A549 (cell line): Measurements from ENCODE around the gene KIAA1586. TPM values are rescaled to one million over a fixed set of nuclear protein-coding genes. Genes with fewer than 3 reads are reported as not detected.

Source experiments
- ATAC-seq, 2 experiments: fragments of 200-7000 bp in 1 of 2; fragments of >200 bp in 1 of 2; cut with Nextera tagmentation in 1 of 2; cut with Tn5 transposase in 1 of 2; 3 replicates each; pipeline versions ENCODE4 v1.8.0 to v1.9.1; 2018 to 2020; ENCODE audit warnings: mild to moderate bottlenecking in 1 of 2, moderate library complexity in 1 of 2
- CTCF ChIA-PET: fragments of 300-600 bp; sonication (Branson Sonifier 250); formaldehyde crosslinking; extraction: SDS; loops from one replicate; lab custom pipeline; 2021; ENCODE audit warnings: antibody characterized with exemption, inconsistent platforms; lab: Yijun Ruan, JAX
- POLR2A ChIA-PET: fragments of 350-600 bp; formaldehyde crosslinking; extraction: SDS; loops from one replicate; lab custom pipeline; 2021; ENCODE audit warnings: antibody characterized with exemption, inconsistent platforms; lab: Yijun Ruan, JAX
- DNase-seq, 2 experiments: peaks; one replicate each; pipeline versions ENCODE4 v3.0.0 to v3.0.0-alpha.2; 2011 to 2016; ENCODE audit warnings: low read depth in 1 of 2, low spot score in 1 of 2
- FAIRE-seq: peaks from 2 replicates; lab custom pipeline; 2011; peaks lifted over from hg19 to GRCh38; lab: Jason Lieb, UNC
- H3K27ac ChIP-seq, 2 experiments: fragments of >200 bp; sonication (Bioruptor Twin); formaldehyde crosslinking; 3 replicates each; pipeline ENCODE4 v1.5.1; 2016 to 2017
- H3K4me1 ChIP-seq: fragments of >200 bp; sonication (Bioruptor Twin); formaldehyde crosslinking; 3 replicates; pipeline ENCODE4 v1.6.1; 2016
- H3K4me2 ChIP-seq: fragments of >200 bp; sonication (Bioruptor Twin); formaldehyde crosslinking; 3 replicates; pipeline ENCODE4 v1.6.1; 2016
- H3K4me3 ChIP-seq: fragments of >200 bp; sonication (Bioruptor Twin); formaldehyde crosslinking; 3 replicates; pipeline ENCODE4 v1.5.1; 2016
- H3K9me3 ChIP-seq: fragments of >200 bp; sonication (Bioruptor Twin); formaldehyde crosslinking; 3 replicates; pipeline ENCODE4 v1.6.1; 2016
- CBX8 ChIP-seq: fragments of 200-600 bp; sonication (generic); IDR thresholded peaks from 2 replicates; pipeline ENCODE4 v1.6.1; 2016
- EP300 ChIP-seq, 2 experiments: fragments of >200 bp; sonication (Bioruptor Twin); formaldehyde crosslinking; IDR thresholded peaks; 2 replicates in 1 of 2; 3 replicates in 1 of 2; pipeline ENCODE4 v1.6.1; 2016 to 2017
- ESRRA ChIP-seq: fragments of 150-350 bp; IDR thresholded peaks from 2 replicates; pipeline ENCODE4 v1.6.1; 2014; ENCODE audit warnings: mild to moderate bottlenecking, low read length, borderline replicate concordance
- FOSL2 ChIP-seq, 2 experiments: fragments of 450-650 bp in 1 of 2; fragments of >200 bp in 1 of 2; sonication (Bioruptor Twin) in 1 of 2; formaldehyde crosslinking; IDR thresholded peaks; 2 replicates each; pipeline versions ENCODE4 v1.5.0 to v1.6.1; 2016 to 2020; ENCODE audit warnings: mild to moderate bottlenecking in 1 of 2, moderate library complexity in 1 of 2
- GATA3 ChIP-seq: IDR thresholded peaks from 2 replicates; pipeline ENCODE4 v1.6.1; 2012; ENCODE audit warnings: borderline replicate concordance
- HES2 ChIP-seq: fragments of >200 bp; sonication (Bioruptor Twin); formaldehyde crosslinking; IDR thresholded peaks from 2 replicates; pipeline ENCODE4 v1.6.1; 2016
- HOXA7 ChIP-seq: fragments of 250-450 bp; sonication (Bioruptor Pico); IDR thresholded peaks from 2 replicates; pipeline ENCODE4 v1.5.0; 2020; ENCODE audit warnings: mild to moderate bottlenecking, moderate library complexity
- HOXB13 ChIP-seq: fragments of 250-450 bp; sonication (Bioruptor Pico); IDR thresholded peaks from 2 replicates; pipeline ENCODE4 v1.5.0; 2020; ENCODE audit warnings: low read depth, mild to moderate bottlenecking, moderate library complexity
- KDM5A ChIP-seq: fragments of 200-600 bp; sonication (generic); IDR thresholded peaks from 2 replicates; pipeline ENCODE4 v1.6.1; 2016; ENCODE audit warnings: antibody characterized with exemption, mild to moderate bottlenecking
- MAFK ChIP-seq: fragments of 450-650 bp; IDR thresholded peaks from 2 replicates; pipeline ENCODE4 v1.6.1; 2014; ENCODE audit not compliant: partially characterized antibody
- MYC ChIP-seq: IDR thresholded peaks from 2 replicates; pipeline ENCODE4 v1.6.1; 2012; ENCODE audit warnings: mild to moderate bottlenecking, inconsistent platforms, low read length, improper control_type of control experiment, borderline replicate concordance
- NFE2L2 ChIP-seq: fragments of 150-350 bp; conservative IDR thresholded peaks from 2 replicates; pipeline ENCODE4 v1.6.1; 2014; ENCODE audit warnings: low read length
- NR3C1 ChIP-seq: fragments of >200 bp; sonication (Bioruptor Twin); formaldehyde crosslinking; IDR thresholded peaks from 3 replicates; pipeline ENCODE4 v1.6.1; 2017
- PHF8 ChIP-seq: fragments of 200-600 bp; sonication (generic); IDR thresholded peaks from 2 replicates; pipeline ENCODE4 v1.6.1; 2016; ENCODE audit warnings: low read depth, mild to moderate bottlenecking, antibody characterized with exemption, moderate library complexity, borderline replicate concordance
- RAD21 ChIP-seq, 2 experiments: fragments of >200 bp in 1 of 2; sonication (Bioruptor Twin) in 1 of 2; formaldehyde crosslinking in 1 of 2; IDR thresholded peaks in 1 of 2; conservative IDR thresholded peaks in 1 of 2; 2 replicates in 1 of 2; 3 replicates in 1 of 2; pipeline ENCODE4 v1.6.1; 2012 to 2018; ENCODE audit warnings: inconsistent platforms in 1 of 2
- RARB ChIP-seq: fragments of 250-450 bp; sonication (Bioruptor Pico); IDR thresholded peaks from 2 replicates; pipeline ENCODE4 v1.8.0; 2021; ENCODE audit warnings: mild to moderate bottlenecking, moderate library complexity
- RFX5 ChIP-seq: fragments of 450-650 bp; IDR thresholded peaks from 2 replicates; pipeline ENCODE4 v1.7.1; 2014; ENCODE audit warnings: antibody characterized with exemption, mild to moderate bottlenecking, moderate library complexity
- RNF2 ChIP-seq: fragments of 200-600 bp; sonication (generic); IDR thresholded peaks from 2 replicates; pipeline ENCODE4 v1.6.1; 2016; ENCODE audit warnings: low read depth, mild to moderate bottlenecking, antibody characterized with exemption, moderate library complexity, borderline replicate concordance
- SMC3 ChIP-seq: fragments of >200 bp; sonication (Bioruptor Twin); formaldehyde crosslinking; IDR thresholded peaks from 3 replicates; pipeline ENCODE4 v1.6.1; 2018; ENCODE audit warnings: inconsistent platforms
- USF2 ChIP-seq: fragments of 450-650 bp; IDR thresholded peaks from 2 replicates; pipeline ENCODE4 v1.6.1; 2014; ENCODE audit warnings: antibody characterized with exemption
- ZC3H11A ChIP-seq: fragments of 450-650 bp; IDR thresholded peaks from 2 replicates; pipeline ENCODE4 v1.6.1; 2014; ENCODE audit warnings: antibody characterized with exemption, mild to moderate bottlenecking
- ZSCAN20 ChIP-seq: fragments of 250-450 bp; sonication (Bioruptor Pico); IDR thresholded peaks from 2 replicates; pipeline ENCODE4 v1.8.0; 2022; ENCODE audit warnings: mild to moderate bottlenecking, moderate library complexity
- WGBS: methylation state at CpG from one replicate; pipeline ENCODE4 v1.1.6; 2017; ENCODE audit errors: missing lambda C conversion rate; 5-methylcytosine and 5-hydroxymethylcytosine counted together
- polyA plus RNA-seq, 4 experiments: library from polyadenylated mRNA; depleted of rRNA in 3 of 4; stranded (reverse); fragments of >200 nt; fragmentation: RNase III in 1 of 4; extraction: RNeasy Plus Mini Kit Qiagen cat#74134 plus additional on column Dnase treatment in 1 of 4; gene quantifications; 2 replicates in 3 of 4; 3 replicates in 1 of 4; pipeline ENCODE4 v1.2.3, GENCODE V29; 2011 to 2017
- TF ChIP-seq, protein P1 (sequence below): fragments of >200 bp; sonication (Bioruptor Twin); formaldehyde crosslinking; IDR thresholded peaks from 3 replicates; pipeline ENCODE4 v1.5.1; 2016

The KIAA1586 gene
- polyA plus RNA-seq, 2 of the 4 experiments (the other 2 are of a cell fraction) = 4.7 to 6.3 TPM

GRCh38 chr6:57019434-57019833 is 27.1 kb upstream of the KIAA1586 start (continued):
- TF ChIP-seq USF2 = no peak
- no peak for TF ChIP-seq RNF2
- TF ChIP-seq ZSCAN20 (CRISPR knock-in tag) = no peak
- no peak for TF ChIP-seq PHF8
- TF ChIP-seq NR3C1 = no peak
- TF ChIP-seq, all 56 proteins: peak for 0

DNA sequence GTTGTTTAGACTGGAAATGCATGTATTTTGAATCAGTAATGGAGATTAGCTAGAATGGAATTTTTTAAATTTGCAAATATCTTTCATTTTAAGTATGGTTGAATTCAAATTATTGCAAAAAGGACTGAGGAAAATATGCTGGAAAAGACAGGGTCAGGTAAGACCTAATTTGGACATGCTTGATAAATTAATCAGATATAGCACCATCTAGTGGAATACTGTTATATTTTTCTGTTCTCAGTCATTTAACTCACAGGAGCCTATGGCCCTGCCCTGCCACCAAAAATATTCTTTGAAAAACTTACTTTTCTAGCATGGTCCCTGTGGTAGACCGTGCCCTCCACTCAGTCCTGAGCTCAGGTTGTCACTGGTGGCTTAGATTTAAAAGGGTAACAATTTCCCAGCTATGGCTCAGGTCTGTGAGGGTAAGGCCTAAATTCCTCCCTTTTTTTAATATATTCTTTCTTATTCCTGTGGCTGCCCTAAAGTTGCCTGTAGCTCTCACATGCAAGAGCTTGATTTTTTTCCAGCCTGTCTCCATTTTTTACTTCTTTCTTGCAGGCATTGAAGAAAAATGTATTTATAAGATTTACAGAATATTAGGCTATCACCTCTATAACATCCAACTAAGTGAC is 25.3 kb upstream of the KIAA1586 start:
- no peak for TF ChIP-seq ESRRA
- TF ChIP-seq SMC3 = peak; percentile 64
- TF ChIP-seq FOSL2 (IDR thresholded peaks at IDR 0.05) = no peak
- no peak for TF ChIP-seq FOSL2 (CRISPR knock-in tag; IDR thresholded peaks at IDR 0.05)
- no peak for TF ChIP-seq GATA3
- TF ChIP-seq USF2 = no peak
- TF ChIP-seq MAFK = no peak
- no peak for TF ChIP-seq CBX8
- no peak for TF ChIP-seq HES2
- no peak for TF ChIP-seq NFE2L2
- TF ChIP-seq RFX5 = no peak
- peak; percentile 37 to 51; a peak in 4 of 5 replicates for TF ChIP-seq RAD21 (conservative IDR thresholded peaks at IDR 0.05 in 1 of 2, IDR thresholded peaks at IDR 0.05 in 1 of 2)
- TF ChIP-seq HOXB13 (CRISPR knock-in tag) = no peak
- TF ChIP-seq, protein P1, sequence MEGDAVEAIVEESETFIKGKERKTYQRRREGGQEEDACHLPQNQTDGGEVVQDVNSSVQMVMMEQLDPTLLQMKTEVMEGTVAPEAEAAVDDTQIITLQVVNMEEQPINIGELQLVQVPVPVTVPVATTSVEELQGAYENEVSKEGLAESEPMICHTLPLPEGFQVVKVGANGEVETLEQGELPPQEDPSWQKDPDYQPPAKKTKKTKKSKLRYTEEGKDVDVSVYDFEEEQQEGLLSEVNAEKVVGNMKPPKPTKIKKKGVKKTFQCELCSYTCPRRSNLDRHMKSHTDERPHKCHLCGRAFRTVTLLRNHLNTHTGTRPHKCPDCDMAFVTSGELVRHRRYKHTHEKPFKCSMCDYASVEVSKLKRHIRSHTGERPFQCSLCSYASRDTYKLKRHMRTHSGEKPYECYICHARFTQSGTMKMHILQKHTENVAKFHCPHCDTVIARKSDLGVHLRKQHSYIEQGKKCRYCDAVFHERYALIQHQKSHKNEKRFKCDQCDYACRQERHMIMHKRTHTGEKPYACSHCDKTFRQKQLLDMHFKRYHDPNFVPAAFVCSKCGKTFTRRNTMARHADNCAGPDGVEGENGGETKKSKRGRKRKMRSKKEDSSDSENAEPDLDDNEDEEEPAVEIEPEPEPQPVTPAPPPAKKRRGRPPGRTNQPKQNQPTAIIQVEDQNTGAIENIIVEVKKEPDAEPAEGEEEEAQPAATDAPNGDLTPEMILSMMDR = peak; percentile 65
- no peak for TF ChIP-seq NR3C1
- TF ChIP-seq KDM5A = no peak
- TF ChIP-seq MYC = no peak
- TF ChIP-seq ZC3H11A = no peak
- no peak for TF ChIP-seq RARB
- no peak for TF ChIP-seq HOXA7 (CRISPR knock-in tag)
- no peak for TF ChIP-seq EP300 (IDR thresholded peaks at IDR 0.05)
- WGBS = 4% methylated on average over 1 of the region's 1 CpG
- H3K9me3 ChIP-seq = no peaks in the 10 kb centered on the region
- peak; percentile 36 to 42 for DNase-seq
- ChIA-PET POLR2A (no interaction called here), CTCF (interaction anchor here (0.8 to 3.9 kb wide), 26 partner anchors 9 to 316 kb away, joined by 3 to 29 read pairs (median 3); partner anchors contain the start of genes BEND6 and PRIM2)
- no peak overlapping the region for H3K4me2 ChIP-seq
- peak; percentile 81 for ATAC-seq
- FAIRE-seq = no peak
- no peak overlapping the region for H3K27ac ChIP-seq
- no peaks in the 10 kb centered on the region for H3K4me1 ChIP-seq
- no peak overlapping the region for H3K4me3 ChIP-seq
